Adrenal gland (tissue), 5 donors: ENCODE data around the gene B4GALT4.
"Not testable (repeated sequence)": the region's sequence is repeated elsewhere in the genome, so short reads cannot be mapped to it uniquely, and the experiment has no call there.

Experiments
- CTCF ChIP-seq, 6 experiments: fragments of 450-650 bp in 4 of 6; fragments of 200-600 bp in 2 of 6; sonication (generic) in 1 of 6; IDR thresholded peaks; 1 replicate in 5 of 6; 2 replicates in 1 of 6; pipeline versions ENCODE4 v1.5.1 to v1.8.0; 2016 to 2021; ENCODE audit warnings: antibody characterized with exemption in 6 of 6, mild to moderate bottlenecking in 2 of 6, moderate library complexity in 1 of 6
- POLR2A ChIP-seq, 2 donors: fragments of 450-650 bp; IDR thresholded peaks; one replicate each; pipeline ENCODE4 v1.6.1; 2017; ENCODE audit warnings: antibody characterized with exemption in 2 of 2, mild to moderate bottlenecking in 2 of 2, moderate library complexity in 1 of 2
- donor health status: DM: no; HTN: no; CAD: no.

- not testable (repeated sequence) for TF ChIP-seq CTCF, POLR2A (IDR thresholded peaks at IDR 0.05)
Measured at GRCh38 chr3:119270212-119270611, 29.5 kb upstream of the B4GALT4 start.
